Stimulated activated naive B cell treated with anti-CD40 and anti-IgM and Interleukin-4, amounts not matched to agents 10 μg/mL and 1 μg/mL and 100 μg/mL, for 72 hours (primary cell): ENCODE measurements around the gene CYSRT1.

Experiments
- ATAC-seq, 2 donors: fragments of 150-1000 bp; cut with Tn5 transposase; replicated peaks; 2 replicates each; pipeline ENCODE4 v1.10.0; 2021; ENCODE audit warnings: moderate library complexity in 1 of 2
- DNase-seq: peaks from one replicate; pipeline ENCODE4 v3.0.0; 2021
- H3K27ac Mint-ChIP-seq: one replicate; pipeline ENCODE4 v1.8.0; 2022; ENCODE audit warnings: mild to moderate bottlenecking, mixed read lengths
- H3K27me3 Mint-ChIP-seq, 2 donors: one replicate each; pipeline ENCODE4 v1.8.0; 2022; ENCODE audit warnings: mixed read lengths in 2 of 2
- H3K36me3 Mint-ChIP-seq, 2 donors: one replicate each; pipeline ENCODE4 v1.8.0; 2022; ENCODE audit warnings: mixed read lengths in 2 of 2, mild to moderate bottlenecking in 1 of 2
- H3K4me1 Mint-ChIP-seq, 2 donors: one replicate each; pipeline ENCODE4 v1.8.0; 2022; ENCODE audit warnings: mixed read lengths in 2 of 2, mild to moderate bottlenecking in 1 of 2
- H3K4me3 Mint-ChIP-seq, 2 donors: one replicate each; pipeline ENCODE4 v1.8.0; 2022; ENCODE audit warnings: mild to moderate bottlenecking in 2 of 2, mixed read lengths in 2 of 2, moderate library complexity in 1 of 2
- H3K9me3 Mint-ChIP-seq, 2 donors: one replicate each; pipeline ENCODE4 v1.8.0; 2022; ENCODE audit warnings: mixed read lengths in 2 of 2, mild to moderate bottlenecking in 1 of 2

Gene CYSRT1

GRCh38 chr9:137273611-137274320 lies 48.8 kb downstream of the CYSRT1 start:
- ATAC-seq (no peak), DNase-seq (no peak)
- peaks cover 33 to 49% of the 10 kb centered on the region in 2 donors for H3K4me1 Mint-ChIP-seq
- no peak overlapping the region for H3K4me3 Mint-ChIP-seq
- no peaks in the 10 kb centered on the region for H3K9me3 Mint-ChIP-seq
- H3K36me3 Mint-ChIP-seq = peaks cover 27 to 40% of the 10 kb centered on the region in 2 donors
- no peaks in the 10 kb centered on the region for H3K27me3 Mint-ChIP-seq
- no peak overlapping the region for H3K27ac Mint-ChIP-seq

DNA sequence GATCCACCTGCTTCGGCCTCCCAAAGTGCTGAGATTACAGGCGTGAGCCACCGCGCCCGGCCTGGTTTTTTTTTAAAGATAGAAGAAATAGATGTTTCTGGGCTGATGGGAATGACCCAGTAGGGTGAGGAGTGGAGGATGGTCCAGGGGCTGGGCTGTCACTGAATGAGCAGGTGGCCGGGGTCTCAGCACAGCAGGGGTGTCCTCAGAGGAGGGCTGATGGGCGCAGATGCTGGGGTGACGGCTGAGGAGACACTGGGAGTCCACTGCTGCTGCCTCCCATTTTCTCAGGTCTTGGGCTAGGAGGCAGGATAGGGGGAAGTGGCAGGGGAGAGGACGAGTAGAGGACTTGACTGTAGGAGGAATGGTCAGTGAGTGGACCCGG lies 50.2 kb downstream of the CYSRT1 start:
- ATAC-seq = no peak
- DNase-seq = no peak
- Mint-ChIP-seq H3K27me3 (no peaks in the 10 kb centered on the region), H3K9me3 (no peaks in the 10 kb centered on the region), H3K4me1 (peaks cover 26 to 41% of the 10 kb centered on the region in 2 donors), H3K27ac (peak overlapping the region; percentile 80), H3K36me3 (peaks cover 20 to 27% of the 10 kb centered on the region in 2 donors), H3K4me3 (peak overlapping the region; percentile 51 to 57)
